Gastroesophageal sphincter (tissue), 3 donors: ENCODE results near the gene SRSF9.
A peak's percentile ranks its signal among the peaks of the same experiment; 100 is the strongest.

Experiments used
- EP300 ChIP-seq: sonication (generic); formaldehyde crosslinking; IDR thresholded peaks from one replicate; pipeline ENCODE4 v1.6.1; 2017; ENCODE audit warnings: antibody characterized with exemption, mild to moderate bottlenecking
- POLR2A ChIP-seq, 2 donors: fragments of 450-650 bp; IDR thresholded peaks; one replicate each; pipeline ENCODE4 v1.6.1; 2017; ENCODE audit warnings: antibody characterized with exemption in 2 of 2, mild to moderate bottlenecking in 2 of 2, moderate library complexity in 1 of 2
- POLR2AphosphoS5 ChIP-seq: sonication (generic); formaldehyde crosslinking; IDR thresholded peaks from one replicate; pipeline ENCODE4 v1.6.1; 2017; ENCODE audit warnings: antibody characterized with exemption
- TF ChIP-seq, protein P1 (sequence below), 4 experiments: fragments of 200-600 bp in 2 of 4; fragments of 450-650 bp in 2 of 4; sonication (generic) in 1 of 4; IDR thresholded peaks; one replicate each; pipeline ENCODE4 v1.5.1; 2017 to 2019; ENCODE audit warnings: antibody characterized with exemption in 4 of 4, mild to moderate bottlenecking in 2 of 4, moderate library complexity in 2 of 4

DNA sequence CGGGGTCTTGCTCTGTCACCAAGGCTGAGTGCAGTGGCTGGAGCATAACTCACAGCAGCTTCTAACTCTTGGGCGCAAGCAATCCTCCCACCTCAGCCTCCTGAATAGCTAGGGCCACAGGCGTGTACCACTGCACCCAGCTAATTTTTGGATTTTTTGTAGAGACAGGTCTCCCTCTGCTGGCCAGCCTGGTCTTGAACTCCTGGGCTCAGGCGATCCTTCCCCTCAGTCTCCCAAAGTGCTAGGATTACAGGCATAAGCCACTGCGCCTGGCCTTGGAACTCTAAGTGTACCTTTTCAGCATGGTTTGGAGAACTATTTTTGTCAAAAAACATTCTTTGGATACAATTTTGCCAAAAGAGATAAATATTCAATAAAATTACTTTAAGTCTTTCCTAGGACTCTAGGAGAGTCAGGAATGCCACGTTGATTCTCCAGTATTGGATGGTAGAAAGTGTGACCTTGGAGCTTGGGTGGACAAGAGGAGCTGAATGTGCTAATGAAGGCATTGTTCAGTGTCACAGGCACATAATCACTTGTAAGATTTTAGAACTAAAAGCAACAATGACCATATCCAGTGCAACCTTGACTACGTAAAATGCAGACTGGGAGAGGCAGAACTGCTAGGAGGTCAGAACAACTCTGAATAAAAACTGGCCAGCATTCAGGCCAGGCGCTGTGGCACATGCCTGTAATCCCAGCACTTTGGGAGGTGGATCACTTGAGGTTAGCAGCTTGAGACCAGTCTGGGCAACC, 2.8 kb downstream of the SRSF9 start:
- TF ChIP-seq EP300 (no peak), POLR2A (IDR thresholded peaks at IDR 0.05) (no peak), POLR2AphosphoS5 (no peak)
- TF ChIP-seq, protein P1, sequence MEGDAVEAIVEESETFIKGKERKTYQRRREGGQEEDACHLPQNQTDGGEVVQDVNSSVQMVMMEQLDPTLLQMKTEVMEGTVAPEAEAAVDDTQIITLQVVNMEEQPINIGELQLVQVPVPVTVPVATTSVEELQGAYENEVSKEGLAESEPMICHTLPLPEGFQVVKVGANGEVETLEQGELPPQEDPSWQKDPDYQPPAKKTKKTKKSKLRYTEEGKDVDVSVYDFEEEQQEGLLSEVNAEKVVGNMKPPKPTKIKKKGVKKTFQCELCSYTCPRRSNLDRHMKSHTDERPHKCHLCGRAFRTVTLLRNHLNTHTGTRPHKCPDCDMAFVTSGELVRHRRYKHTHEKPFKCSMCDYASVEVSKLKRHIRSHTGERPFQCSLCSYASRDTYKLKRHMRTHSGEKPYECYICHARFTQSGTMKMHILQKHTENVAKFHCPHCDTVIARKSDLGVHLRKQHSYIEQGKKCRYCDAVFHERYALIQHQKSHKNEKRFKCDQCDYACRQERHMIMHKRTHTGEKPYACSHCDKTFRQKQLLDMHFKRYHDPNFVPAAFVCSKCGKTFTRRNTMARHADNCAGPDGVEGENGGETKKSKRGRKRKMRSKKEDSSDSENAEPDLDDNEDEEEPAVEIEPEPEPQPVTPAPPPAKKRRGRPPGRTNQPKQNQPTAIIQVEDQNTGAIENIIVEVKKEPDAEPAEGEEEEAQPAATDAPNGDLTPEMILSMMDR (IDR thresholded peaks at IDR 0.05): peak; percentile 19 to 58 (median 42)
